Psoas muscle (tissue), 8 donors: ENCODE data around the gene ANAPC5. TPM values are rescaled to one million over a fixed set of nuclear protein-coding genes. Genes with fewer than 3 reads are reported as not detected.

Experiments used
- ATAC-seq, 4 donors: fragments of 200-7000 bp; cut with Tn5 transposase; one replicate each; pipeline ENCODE4 v1.9.1; 2020; ENCODE audit warnings: moderate library complexity in 3 of 4, mild to moderate bottlenecking in 2 of 4
- DNase-seq, 2 donors: peaks; one replicate each; pipeline ENCODE4 v3.0.0-alpha.2; 2020
- H3K27ac ChIP-seq: fragments of 200-600 bp; one replicate; pipeline ENCODE4 v1.8.0; 2022
- H3K27me3 ChIP-seq, 3 donors: fragments of 200-600 bp in 1 of 3; one replicate each; pipeline versions ENCODE4 v1.6.1 to v1.8.0; 2013 to 2022; ENCODE audit warnings: low read length in 2 of 3, mild to moderate bottlenecking in 2 of 3, moderate library complexity in 1 of 3; ENCODE audit not compliant: insufficient read depth in 3 of 3
- H3K36me3 ChIP-seq, 2 donors: fragments of 200-600 bp in 1 of 2; one replicate each; pipeline versions ENCODE4 v1.6.1 to v1.8.0; 2013 to 2022; ENCODE audit warnings: low read depth in 1 of 2, mild to moderate bottlenecking in 1 of 2, moderate library complexity in 1 of 2; ENCODE audit not compliant: insufficient read depth in 1 of 2
- H3K4me1 ChIP-seq: fragments of 200-600 bp; one replicate; pipeline ENCODE4 v1.8.0; 2022
- H3K4me3 ChIP-seq: fragments of 200-600 bp; one replicate; pipeline ENCODE4 v1.8.0; 2022; ENCODE audit warnings: mild to moderate bottlenecking
- H3K9me3 ChIP-seq: fragments of 200-600 bp; one replicate; pipeline ENCODE4 v1.8.0; 2022
- CTCF ChIP-seq: fragments of 200-600 bp; IDR thresholded peaks from one replicate; pipeline ENCODE4 v1.8.0; 2022; ENCODE audit warnings: antibody characterized with exemption
- WGBS, 3 donors: extraction: QIAGEN DNeasy Blood & Tissue Kit; methylation state at CpG; one replicate each; pipeline versions ENCODE4 v1.1.6 to v1.1.7; 2013; 5-methylcytosine and 5-hydroxymethylcytosine counted together
- intact Hi-C, 2 donors: fragments of 100-400 bp; cut with DNase I; formaldehyde crosslinking; loops; one replicate each; pipeline versions ENCODE4 v1.11.0 to v1.14.2; 2022
- polyA plus RNA-seq, 3 donors: library from polyadenylated mRNA; stranded (reverse); fragments of 200-250 nt; gene quantifications; one replicate each; pipeline ENCODE4 v1.2.3, GENCODE V29; 2013
- total RNA-seq, 4 donors: library from RNA; stranded (reverse); fragmentation: NEBNext Ultra II Directional in 2 of 4; extraction: Animal tissue kit (Norgen Biotek cat#: 25700) in 2 of 4; gene quantifications; one replicate each; pipeline versions ENCODE4 v1.2.1 to v1.2.4, GENCODE V29; 2021 to 2023
- donor health status: healthy with polysubstance abuse.
- donor health status: DM: no; HTN: no; CAD: no; lungs with moderate emphysema.
- donor health status: Bipolar disorder and iron deficiency.
- donor health status: healthy.
- donor health status: DM: yes; HTN: yes; CAD: no.
- donor health status: DM: no; HTN: no; CAD: no.
- donor health status: DM: no; HTN: no; CAD: no.
- donor health status: DM: yes; HTN: yes; CAD: no.

Gene ANAPC5
- total and polyA plus RNA-seq, 7 donors, result 47.1 to 120 (median 70.8) TPM

GRCh38 chr12:121326996-121327674 is 25.1 kb downstream of the ANAPC5 start:
- Histone ChIP-seq H3K9me3 (no peaks in the 10 kb centered on the region), H3K36me3 (peaks cover 18 to 100% of the 10 kb centered on the region in 2 donors), H3K27me3 (no peaks in the 10 kb centered on the region), H3K27ac (no peak overlapping the region), H3K4me1 (no peaks in the 10 kb centered on the region), H3K4me3 (no peak overlapping the region)
- WGBS, 3 donors, result 45 to 48% (median 46%) methylated on average over 21 of the region's 21 CpGs
- DNase-seq, result peak in 1 of 2 donors; percentile 52
- ATAC-seq, result peak in 3 of 4 donors; percentile 23 to 71 (median 62)
- no peak for TF ChIP-seq CTCF
- intact Hi-C loops, result no loop called here

- no peaks in the 10 kb centered on the region for H3K9me3 ChIP-seq
- ATAC-seq, result no peak
- no peaks in the 10 kb centered on the region for H3K4me1 ChIP-seq
- peaks cover 10 to 99% of the 10 kb centered on the region in 2 donors for H3K36me3 ChIP-seq
- TF ChIP-seq CTCF, result no peak
- no peak for DNase-seq
- H3K27ac ChIP-seq, result no peak overlapping the region
- H3K27me3 ChIP-seq, result no peaks in the 10 kb centered on the region
- intact Hi-C loops, result no loop called here
- no peak overlapping the region for H3K4me3 ChIP-seq
- 70 to 74% (median 72%) methylated on average over 5 of the region's 5 CpGs for WGBS, 3 donors
Measured at GRCh38 chr12:121325922-121326396, 26.3 kb downstream of the ANAPC5 start.

GRCh38 chr12:121323908-121324307 is 28.3 kb downstream of the ANAPC5 start:
- ATAC-seq (no peak), DNase-seq (no peak)
- Histone ChIP-seq H3K27ac (no peak overlapping the region), H3K36me3 (peaks cover 10 to 97% of the 10 kb centered on the region in 2 donors), H3K9me3 (no peaks in the 10 kb centered on the region), H3K4me3 (no peak overlapping the region), H3K4me1 (no peaks in the 10 kb centered on the region), H3K27me3 (no peaks in the 10 kb centered on the region)
- 90 to 96% (median 95%) methylated on average over 3 of the region's 3 CpGs for WGBS, 3 donors
- intact Hi-C loops, result no loop called here
- no peak for TF ChIP-seq CTCF

- peaks cover under 1 to 82% of the 10 kb centered on the region in 2 donors for H3K36me3 ChIP-seq
- 90 to 91% (median 90%) methylated on average over 11 of the region's 11 CpGs for WGBS, 3 donors
Measured at GRCh38 chr12:121318121-121318520, 34.1 kb downstream of the ANAPC5 start.

More at GRCh38 chr12:121318121-121318520, 34.1 kb downstream of the ANAPC5 start:
- ATAC-seq (no peak), DNase-seq (no peak)
- no peaks in the 10 kb centered on the region for H3K27me3 ChIP-seq
- H3K4me1 ChIP-seq, result no peaks in the 10 kb centered on the region
- H3K27ac ChIP-seq, result no peak overlapping the region
- TF ChIP-seq CTCF, result no peak
- H3K9me3 ChIP-seq, result no peaks in the 10 kb centered on the region
- intact Hi-C loops, result no loop called here
- no peak overlapping the region for H3K4me3 ChIP-seq
